ENCODE data around the gene ATP8A2.

DNA sequence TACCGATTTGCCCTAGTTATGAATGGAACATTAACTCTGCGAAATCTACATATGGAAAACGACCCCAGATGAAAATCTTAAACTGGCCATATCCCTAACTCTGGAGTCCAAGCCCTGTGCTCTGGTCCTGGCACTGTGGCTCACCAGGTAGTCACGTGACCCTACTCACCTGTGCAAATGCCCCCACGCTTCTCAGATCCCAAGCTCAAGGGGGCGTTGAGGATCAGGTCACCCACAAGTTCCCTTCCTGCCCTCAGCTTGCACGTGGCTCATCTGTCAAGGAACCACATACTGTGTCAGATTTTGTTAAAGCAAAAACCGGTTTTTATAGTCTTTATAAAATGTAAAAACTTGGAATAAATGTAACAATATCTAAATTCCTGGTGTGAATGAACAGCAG lies 356.0 kb downstream of the ATP8A2 start:
- TF ChIP-seq CTCF (IDR thresholded peaks at IDR 0.05) = no peak
- TF ChIP-seq POLR2A (IDR thresholded peaks at IDR 0.05) = no peak

Data from right lobe of liver (tissue), 4 donors.